ENCODE measurements around the gene FKBP2.

The FKBP2 gene

DNA sequence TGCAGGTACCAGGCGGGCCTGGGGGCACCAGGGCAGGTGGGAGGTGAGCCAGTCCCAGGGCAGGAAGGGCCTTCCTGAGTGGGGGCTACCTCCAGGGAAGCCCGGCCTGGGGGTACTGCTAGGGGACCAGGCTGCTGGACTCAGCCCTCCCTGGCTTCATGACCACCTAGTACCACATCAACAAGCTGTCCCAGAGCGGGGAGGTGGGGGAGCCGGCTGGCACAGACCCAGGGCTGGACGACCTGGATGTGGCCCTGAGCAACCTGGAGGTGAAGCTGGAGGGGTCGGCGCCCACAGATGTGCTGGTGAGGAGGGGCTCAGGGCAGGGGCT, 21.6 kb upstream of the FKBP2 start:
- DNase-seq (ENCODE audit: low read depth), result no peak
- TF ChIP-seq, protein P1, sequence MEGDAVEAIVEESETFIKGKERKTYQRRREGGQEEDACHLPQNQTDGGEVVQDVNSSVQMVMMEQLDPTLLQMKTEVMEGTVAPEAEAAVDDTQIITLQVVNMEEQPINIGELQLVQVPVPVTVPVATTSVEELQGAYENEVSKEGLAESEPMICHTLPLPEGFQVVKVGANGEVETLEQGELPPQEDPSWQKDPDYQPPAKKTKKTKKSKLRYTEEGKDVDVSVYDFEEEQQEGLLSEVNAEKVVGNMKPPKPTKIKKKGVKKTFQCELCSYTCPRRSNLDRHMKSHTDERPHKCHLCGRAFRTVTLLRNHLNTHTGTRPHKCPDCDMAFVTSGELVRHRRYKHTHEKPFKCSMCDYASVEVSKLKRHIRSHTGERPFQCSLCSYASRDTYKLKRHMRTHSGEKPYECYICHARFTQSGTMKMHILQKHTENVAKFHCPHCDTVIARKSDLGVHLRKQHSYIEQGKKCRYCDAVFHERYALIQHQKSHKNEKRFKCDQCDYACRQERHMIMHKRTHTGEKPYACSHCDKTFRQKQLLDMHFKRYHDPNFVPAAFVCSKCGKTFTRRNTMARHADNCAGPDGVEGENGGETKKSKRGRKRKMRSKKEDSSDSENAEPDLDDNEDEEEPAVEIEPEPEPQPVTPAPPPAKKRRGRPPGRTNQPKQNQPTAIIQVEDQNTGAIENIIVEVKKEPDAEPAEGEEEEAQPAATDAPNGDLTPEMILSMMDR (IDR thresholded peaks at IDR 0.05; ENCODE audit: low read length, missing control alignments), result no peak
- no peak overlapping the region for H3K4me3 ChIP-seq (replicated peaks; ENCODE audit: low read depth, low read length)

DNA sequence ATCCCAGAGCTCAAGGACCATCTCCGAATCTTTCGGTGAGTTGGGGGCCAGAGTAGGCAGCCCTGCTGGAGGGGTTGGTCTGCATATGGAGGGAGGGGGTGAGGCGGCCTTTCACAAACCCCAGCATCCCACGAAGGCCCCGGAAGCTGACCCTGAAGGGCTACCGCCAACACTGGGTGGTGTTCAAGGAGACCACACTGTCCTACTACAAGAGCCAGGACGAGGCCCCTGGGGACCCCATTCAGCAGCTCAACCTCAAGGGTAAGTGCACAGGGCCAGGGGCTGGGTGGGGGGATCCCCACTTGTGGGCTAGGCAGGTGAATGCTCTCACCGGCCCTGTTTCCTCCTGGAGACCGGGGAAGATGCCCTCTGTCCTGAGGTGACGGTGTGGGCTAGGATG, 21.1 kb upstream of the FKBP2 start:
- TF ChIP-seq, protein P1 (IDR thresholded peaks at IDR 0.05; ENCODE audit: low read length, missing control alignments), result no peak
- H3K4me3 ChIP-seq (replicated peaks; ENCODE audit: low read depth, low read length), result no peak overlapping the region
- no peak for DNase-seq (ENCODE audit: low read depth)

DNA sequence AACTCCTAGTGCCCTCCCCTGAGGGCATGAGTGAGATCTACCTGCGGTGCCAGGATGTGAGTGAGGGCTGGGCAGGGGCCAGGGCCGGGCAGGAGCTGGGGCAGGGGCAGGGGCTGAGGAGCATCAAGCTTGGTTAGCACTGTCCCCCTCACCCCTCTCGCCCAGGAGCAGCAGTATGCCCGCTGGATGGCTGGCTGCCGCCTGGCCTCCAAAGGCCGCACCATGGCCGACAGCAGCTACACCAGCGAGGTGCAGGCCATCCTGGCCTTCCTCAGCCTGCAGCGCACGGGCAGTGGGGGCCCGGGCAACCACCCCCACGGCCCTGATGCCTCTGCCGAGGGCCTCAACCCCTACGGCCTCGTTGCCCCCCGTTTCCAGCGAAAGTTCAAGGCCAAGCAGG, 20.6 kb upstream of the FKBP2 start:
- TF ChIP-seq, protein P1 (IDR thresholded peaks at IDR 0.05; ENCODE audit: low read length, missing control alignments), result no peak
- H3K4me3 ChIP-seq (replicated peaks; ENCODE audit: low read depth, low read length), result no peak overlapping the region
- DNase-seq (ENCODE audit: low read depth), result no peak

DNA sequence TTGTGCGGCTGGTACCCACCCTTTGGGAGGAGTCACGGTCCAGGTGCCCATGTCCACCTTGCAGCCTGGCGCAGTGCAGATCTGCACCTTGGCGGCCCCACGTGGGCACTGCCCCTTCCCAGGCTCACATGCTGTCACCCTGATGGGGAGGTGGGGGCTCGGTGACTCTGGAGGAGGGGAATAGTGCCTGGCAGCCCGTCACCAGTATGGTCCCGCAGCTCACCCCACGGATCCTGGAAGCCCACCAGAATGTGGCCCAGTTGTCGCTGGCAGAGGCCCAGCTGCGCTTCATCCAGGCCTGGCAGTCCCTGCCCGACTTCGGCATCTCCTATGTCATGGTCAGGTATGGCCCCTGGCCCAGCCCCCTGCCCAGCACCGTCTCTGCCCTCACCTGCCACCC, 20.1 kb upstream of the FKBP2 start:
- TF ChIP-seq, protein P1 (IDR thresholded peaks at IDR 0.05; ENCODE audit: low read length, missing control alignments), result no peak
- no peak overlapping the region for H3K4me3 ChIP-seq (replicated peaks; ENCODE audit: low read depth, low read length)
- no peak for DNase-seq (ENCODE audit: low read depth)

DNA sequence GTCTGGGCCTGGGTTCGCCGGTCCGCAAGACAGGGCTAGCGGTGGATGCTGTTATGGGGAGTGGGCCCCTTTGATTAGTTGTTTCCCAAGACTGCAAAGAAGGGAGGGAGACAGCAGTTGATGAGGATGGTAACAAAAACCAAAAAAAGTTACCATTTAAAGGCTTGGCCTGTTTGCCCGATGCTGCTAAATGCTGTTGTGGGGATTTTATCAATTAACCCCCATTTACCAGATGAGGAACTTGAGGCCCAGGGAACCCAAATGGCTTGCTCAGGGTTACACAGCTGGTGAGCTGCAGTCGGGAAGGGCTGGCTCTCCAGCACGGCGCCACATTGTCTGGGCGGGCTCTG, 18.3 kb upstream of the FKBP2 start:
- DNase-seq (ENCODE audit: low read depth), result no peak
- TF ChIP-seq, protein P1 (IDR thresholded peaks at IDR 0.05; ENCODE audit: low read length, missing control alignments), result no peak

DNA sequence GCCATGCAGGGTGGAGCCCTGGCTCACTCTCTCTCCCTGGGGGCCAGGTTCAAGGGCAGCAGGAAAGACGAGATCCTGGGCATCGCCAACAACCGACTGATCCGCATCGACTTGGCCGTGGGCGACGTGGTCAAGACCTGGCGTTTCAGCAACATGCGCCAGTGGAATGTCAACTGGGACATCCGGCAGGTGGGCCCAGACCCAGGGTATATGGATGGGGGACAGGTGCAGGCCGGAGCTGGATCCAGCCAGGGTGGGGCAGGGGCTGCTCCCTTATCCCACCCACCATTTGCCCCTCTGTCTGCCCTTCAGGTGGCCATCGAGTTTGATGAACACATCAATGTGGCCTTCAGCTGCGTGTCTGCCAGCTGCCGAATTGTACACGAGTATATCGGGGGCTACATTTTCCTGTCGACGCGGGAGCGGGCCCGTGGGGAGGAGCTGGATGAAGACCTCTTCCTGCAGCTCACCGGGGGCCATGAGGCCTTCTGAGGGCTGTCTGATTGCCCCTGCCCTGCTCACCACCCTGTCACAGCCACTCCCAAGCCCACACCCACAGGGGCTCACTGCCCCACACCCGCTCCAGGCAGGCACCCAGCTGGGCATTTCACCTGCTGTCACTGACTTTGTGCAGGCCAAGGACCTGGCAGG, 17.8 kb upstream of the FKBP2 start:
- H3K4me3 ChIP-seq (replicated peaks; ENCODE audit: low read depth, low read length), result no peak overlapping the region
- TF ChIP-seq, protein P1 (IDR thresholded peaks at IDR 0.05; ENCODE audit: low read length, missing control alignments), result no peak
- no peak for DNase-seq (ENCODE audit: low read depth)

More for the DNA sequence above, 18.3 kb upstream of the FKBP2 start:
- no peak overlapping the region for H3K4me3 ChIP-seq (replicated peaks; ENCODE audit: low read depth, low read length)

DNA sequence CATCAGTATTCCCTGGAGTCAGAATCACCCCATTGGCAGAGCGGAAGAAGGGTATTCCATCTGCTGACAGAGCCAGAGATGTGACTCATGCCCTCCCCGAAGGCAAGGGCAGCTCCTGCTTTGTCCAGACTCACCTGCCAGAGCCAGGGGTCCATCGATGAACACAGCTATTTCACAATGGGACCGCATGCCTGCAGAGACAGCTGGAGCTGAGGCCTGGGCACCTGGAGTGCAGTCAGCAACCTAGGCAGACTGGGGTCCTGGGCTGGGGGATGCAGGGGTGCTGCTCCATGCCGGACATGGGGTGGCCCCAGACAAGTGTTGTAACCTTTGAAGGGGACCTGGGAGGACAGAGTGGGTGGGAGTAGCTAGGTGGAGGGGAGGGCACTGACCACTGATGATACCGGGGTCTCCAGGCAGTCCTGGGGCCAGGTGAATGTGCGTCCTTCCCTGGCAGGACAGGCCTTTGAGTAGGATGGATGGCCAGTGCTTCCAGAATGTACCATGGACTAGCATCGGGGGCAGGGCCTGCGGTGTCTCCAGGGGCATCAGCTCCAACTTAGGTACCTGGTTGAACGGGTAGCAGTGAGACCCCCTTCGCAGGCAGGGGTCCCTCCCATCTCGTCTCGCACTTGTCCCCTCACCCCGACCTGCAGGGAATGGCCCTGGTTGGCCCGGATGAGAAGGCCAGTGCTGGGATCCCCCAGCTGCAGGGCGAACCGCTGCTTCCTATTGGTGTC, 16.6 kb upstream of the FKBP2 start:
- TF ChIP-seq, protein P1 (IDR thresholded peaks at IDR 0.05; ENCODE audit: low read length, missing control alignments), result no peak
- no peak overlapping the region for H3K4me3 ChIP-seq (replicated peaks; ENCODE audit: low read depth, low read length)
- DNase-seq (ENCODE audit: low read depth), result no peak
